HG02938 (cell line): ENCODE data around the gene NFIC.

Experiments used
- ATAC-seq: cut with Tn5 transposase; IDR thresholded peaks from one replicate; pipeline ENCODE4 v1.9.1; 2021; ENCODE audit warnings: mild to moderate bottlenecking, moderate library complexity; ENCODE audit not compliant: unreplicated experiment

NFIC gene

GRCh38 chr19:3481241-3482090 lies 115.1 kb downstream of the NFIC start:
- ATAC-seq, result no peak

DNA sequence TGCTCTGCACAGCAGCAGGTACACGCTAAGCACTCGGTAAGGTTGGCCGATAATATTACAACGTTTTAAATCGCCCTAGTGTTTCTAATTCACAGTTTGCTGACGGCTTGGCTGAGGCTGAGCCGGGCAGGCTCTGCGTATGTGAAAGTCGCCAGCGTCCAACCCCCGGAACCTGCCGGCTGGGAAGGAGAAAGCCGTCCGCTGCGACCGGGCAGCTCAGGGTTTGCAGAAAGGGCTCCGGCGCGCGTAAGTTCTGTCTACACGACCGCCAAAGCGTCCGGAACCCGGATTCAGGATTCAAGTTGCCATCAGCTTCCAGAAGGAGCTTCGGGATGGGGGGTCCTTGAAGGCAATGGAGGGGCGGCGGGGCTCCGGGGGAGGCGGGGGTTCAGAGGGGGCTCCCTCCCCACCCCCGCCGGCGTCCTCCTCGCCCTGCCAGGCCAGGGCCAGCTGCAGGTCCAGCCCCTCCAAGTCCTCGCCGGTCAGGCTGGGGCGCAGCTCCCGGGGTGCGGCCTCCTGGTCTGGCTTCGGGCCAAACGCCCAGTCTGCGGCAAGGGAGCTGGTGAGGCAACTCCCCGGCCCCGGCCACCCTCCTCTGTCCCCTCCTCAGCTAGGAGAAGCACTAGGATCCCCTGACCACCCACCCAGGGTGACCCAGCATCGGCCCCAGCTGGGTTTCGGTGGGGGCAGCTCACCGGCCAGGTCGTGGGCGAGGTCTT lies 116.3 kb downstream of the NFIC start:
- no peak for ATAC-seq

DNA sequence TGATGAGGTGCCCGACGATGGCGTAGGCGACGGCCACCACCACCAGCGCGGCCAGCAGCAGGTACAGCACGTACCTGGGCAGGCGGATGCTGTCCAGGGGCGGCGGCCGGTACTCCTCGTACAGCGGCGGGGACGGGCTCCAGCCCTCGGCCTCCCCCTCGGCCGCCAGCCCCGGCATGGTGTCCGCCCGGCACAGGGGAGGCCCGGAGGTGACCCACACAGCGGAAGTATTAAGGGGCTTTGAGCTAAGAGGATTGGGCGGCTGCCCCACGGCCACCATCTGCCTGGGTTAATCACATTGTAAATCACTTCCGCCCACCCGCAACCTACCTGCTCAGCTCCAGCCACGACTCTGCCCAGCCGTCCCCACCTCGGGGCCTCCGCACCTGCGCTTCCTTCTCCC lies 116.8 kb downstream of the NFIC start, which contains the start of gene SMIM44:
SMIM44 (minus strand) TSS at position 216 of the 403 bp plus-strand sequence; CDS start at position 178, 38 bp downstream.
- ATAC-seq, result no peak

- no peak for ATAC-seq
These were observed 125.2 kb downstream of the NFIC start for GRCh38 chr19:3491396-3492119.

DNA sequence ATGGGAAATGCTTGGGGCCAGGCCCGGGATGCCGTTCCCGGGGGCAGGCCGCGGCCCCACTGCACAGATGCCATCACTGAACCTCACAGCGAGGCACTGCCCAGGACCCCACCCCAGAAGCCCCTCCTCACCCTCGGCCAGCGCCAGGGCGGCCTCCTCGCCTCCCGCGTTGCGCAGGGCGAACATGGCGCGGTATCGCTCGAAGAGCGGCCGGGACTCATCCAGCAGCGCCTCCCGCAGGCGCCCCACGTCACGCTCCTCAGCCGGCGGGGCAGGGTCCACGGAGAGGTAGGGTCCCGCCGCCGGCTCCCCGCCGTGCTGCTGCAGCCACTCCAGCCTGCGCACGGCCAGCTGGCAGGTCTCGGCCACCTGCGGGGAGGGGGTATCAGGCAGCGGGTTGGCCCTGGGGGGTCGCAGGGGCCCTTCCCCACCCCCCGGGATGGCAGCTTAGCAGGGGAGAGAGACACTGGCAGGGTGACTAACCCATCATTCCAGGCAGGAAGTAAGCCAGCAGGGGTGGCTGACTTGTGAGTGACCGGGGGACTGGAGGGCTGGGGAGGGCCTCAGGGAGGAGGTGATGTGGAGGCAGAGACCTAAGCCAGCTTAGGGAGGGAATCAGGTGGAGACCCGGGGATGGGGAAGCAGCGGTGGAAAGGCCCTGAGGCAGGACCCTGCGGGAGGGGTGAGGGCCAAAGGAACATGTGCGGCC lies 125.9 kb downstream of the NFIC start:
- ATAC-seq, result no peak

- ATAC-seq, result no peak
These were observed 126.5 kb downstream of the NFIC start for GRCh38 chr19:3492919-3493318.

- ATAC-seq, result no peak
These were observed 127.3 kb downstream of the NFIC start for GRCh38 chr19:3493651-3494050.

GRCh38 chr19:3494051-3494450 lies 127.7 kb downstream of the NFIC start:
- ATAC-seq, result no peak

DNA sequence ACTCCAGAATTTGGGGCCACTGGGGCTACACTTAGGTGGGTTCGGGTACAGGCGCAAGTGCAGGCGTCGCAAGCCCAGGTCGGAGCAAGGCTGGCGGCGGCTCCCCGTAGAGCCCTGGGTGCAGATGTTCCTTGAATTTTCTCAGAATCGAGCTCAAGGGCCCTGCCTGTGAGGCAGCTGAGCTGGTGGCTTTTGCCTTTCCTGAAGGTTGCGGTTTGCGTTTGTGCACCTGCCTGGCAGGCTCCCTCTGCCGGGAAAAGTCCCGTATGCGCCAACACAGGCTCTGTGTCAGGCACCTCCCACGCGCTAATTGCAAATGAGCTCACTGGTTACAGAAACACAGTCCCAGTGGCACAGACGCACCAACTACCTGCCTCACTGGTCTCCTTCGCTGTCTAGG lies 128.2 kb downstream of the NFIC start:
- ATAC-seq, result no peak

DNA sequence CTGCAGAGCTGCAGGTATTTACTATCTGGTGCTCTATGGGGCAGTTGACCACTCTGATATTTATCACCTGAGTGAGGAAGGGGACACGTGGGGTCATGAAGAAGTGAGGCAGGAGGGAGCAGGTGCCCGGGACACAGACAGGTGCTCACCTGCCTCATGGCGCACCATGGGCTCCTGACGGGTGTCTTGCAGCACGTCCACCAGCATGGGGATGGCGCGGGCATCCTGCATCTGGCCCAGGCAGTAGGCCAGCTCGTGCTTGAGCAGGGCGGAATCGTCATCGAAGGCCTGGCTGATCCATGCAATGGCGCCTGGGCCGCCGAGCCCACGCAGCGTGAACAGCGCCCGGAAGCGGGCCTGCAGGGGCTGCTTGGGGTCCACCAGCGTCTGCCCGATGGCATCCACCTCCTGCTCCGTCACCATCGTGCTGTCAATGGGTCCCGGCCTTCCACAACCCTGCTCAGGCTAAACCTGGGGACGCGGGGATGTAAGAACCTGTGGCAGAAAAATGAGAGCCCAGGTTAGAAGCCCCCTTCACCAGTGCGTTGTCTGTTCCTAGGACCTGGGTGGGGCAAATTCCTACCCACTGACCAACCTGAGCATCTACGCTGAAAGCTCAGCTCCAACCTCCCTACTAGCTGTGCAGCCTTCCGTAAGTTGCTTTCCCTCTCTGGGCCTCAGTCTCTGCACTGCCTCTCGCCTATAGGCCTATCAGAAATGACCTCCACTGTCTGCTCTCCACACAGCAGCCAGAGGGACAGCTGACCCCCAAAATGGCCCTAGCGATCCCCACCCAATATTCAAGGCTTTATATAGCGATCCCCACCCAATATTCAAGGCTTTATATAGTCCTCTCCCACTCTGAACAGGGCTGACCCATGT lies 130.2 kb downstream of the NFIC start:
- no peak for ATAC-seq

DNA sequence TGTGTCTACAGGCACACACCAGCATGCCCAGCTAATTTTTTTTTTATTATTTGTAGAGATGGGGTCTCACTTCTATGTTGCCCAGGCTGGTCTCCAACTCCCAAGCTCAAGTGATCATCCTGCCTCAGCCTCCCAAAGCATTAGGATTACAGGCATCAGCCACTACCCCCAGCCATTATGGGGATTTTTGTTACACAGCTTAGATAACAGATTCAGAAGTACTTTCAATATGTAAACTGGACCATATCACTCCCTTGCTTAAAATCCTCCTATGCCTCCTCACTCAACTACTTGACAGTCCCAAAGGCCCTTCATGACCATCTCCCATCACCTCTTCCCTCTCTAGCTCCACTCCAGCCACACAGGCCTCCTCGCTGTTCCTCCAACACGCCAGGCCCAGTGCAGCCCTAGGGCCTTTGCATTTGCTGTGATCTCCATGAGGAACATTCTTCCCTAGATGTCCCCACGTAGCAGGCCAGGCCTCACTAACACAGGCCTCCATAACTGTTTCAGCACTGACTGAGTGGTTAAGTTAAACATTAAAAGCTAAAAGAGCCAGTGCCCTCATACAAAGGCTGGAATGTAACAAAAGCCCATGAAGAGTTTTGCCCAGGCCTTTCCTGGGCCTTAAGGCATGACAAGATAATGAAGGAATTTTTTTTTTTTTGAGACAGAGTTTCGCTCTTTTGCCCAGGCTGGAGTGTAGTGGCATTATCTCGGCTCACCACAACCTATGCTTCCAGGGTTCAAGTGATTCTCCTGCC lies 131.6 kb downstream of the NFIC start:
- ATAC-seq, result no peak

DNA sequence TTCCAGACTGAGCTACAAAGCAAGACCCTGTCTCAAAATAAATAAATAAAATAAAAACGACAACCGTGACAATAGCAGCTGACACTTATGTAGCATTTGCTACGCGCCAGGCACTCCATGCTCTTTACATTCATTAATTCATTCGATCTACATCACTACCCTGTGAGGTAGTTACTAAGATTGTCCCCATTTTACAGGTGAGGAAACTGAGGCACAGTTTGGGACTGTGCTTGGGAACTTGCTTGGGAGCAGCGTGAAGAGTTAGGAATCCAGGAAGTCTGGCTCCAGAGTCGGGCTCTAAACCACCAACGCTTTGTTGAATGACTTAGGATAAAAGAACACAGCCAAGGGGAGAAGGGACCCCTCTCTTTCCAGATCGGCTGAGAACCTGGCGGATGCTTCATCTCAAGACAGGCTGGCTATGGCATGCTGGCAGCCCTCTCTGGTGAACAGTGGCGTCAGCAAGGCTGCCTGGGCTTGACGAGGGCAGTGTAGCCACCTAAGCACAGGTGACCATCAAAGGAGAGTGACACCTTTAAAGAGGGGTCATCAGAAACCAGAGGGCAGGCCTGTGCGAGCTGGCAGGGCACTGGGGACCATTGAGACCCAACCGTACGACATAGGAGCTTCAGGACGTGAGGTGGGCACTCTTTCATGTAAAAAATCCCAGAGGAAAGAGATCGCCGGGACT lies 133.5 kb downstream of the NFIC start:
- ATAC-seq, result no peak

DNA sequence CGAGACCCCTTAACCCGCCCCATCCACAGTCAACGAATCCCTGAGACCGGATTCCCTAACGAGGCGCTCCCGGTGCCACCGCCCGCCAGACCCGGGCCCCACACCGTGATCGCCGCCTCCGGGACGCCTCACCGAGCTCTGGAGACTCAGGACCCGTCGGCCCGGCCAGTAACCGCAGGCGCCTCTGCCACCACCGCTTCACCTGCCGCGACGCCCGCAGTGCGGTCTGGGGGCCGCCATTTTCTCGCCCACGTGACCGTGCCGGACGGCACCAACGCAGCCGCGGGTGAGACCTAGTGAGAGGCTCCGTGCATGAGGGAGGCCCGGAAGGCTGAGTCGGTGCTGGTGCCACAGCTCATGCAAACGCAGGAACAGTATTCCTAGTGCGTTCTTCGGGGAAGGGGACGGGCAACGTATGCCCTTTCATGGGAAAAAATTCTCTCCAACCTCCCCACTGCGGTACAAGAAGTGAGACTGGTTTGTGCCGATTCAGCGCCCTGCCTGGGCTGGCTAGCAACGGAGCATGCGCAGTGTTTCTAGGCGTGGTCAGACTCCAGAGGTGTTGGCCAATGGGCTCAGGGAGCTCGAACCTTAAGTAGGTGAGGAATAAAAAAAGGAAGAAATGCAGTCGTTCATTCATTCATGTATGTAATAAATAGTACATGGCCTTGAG lies 134.2 kb downstream of the NFIC start, which contains the start of gene DOHH:
DOHH (minus strand) TSS at position 246 of the 673 bp plus-strand sequence. CDS start 3,860 bp downstream, outside the sequence.
- peak; percentile 74 for ATAC-seq

- no peak for ATAC-seq
These were observed 135.4 kb downstream of the NFIC start for GRCh38 chr19:3501780-3502179.

DNA sequence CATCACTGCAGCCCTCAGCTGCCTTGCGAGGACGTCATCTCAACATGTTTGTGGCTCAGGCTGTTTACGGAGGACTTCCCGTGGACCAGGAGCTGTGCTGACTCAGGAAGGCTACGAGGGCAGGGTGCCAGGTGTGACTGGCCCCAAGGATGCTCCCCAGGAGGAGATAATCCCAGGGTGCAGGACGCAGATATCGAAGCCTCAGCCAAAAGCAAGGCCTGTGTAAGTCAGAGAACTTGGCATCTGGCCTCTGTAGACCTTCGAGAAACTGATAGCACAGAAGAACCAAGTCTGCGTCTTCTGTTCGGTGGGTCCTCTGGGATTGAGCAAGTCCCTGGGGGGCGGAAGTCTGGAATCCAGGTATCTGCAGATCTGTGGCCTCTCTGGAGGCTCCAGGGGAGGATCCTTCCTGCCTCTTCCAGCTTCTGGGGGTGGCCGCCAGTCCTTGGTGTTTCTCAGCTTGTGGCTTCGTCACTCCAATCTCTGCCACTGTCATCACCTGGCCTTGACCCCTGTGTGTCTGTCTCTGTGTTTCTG lies 136.7 kb downstream of the NFIC start:
- ATAC-seq, result no peak

GRCh38 chr19:3504735-3505134 lies 138.4 kb downstream of the NFIC start:
- ATAC-seq, result no peak

DNA sequence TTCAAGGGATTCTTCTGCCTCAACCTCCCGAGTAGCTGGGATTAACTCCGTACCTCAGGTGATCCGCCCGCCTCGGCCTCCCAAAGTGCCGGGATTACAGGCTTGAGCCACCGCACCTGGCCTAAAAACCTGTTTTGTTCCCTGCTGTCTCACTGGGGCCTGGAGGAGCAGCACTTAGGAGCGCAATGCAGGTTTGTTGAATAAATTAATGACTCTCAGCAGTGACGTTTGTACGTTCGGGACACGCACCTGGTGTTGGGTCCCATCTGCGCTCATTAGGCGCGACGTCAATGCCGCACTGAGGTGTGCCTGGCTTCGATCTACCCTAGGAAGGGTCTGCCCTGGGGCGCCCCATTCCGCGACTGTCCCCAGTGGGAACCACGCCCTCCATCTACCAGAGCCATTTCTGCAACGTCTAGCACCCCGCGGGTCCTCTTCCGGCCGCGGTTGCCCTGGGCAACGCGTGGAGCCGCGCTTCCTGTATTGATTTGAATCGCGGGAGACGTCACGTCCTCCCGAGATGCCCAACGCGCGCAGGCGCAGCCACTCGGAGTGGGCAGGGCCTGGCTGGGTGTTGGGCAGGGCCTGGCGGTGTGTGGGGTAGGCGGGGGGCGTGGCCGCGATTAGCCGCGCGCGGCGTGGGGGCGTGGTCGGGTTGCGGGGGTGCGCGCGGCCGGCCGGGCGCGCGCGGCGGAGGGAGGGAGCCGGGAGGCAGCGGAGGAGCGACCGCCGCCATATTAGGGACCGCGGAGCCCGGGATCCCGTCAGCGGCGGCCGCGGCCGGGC lies 139.4 kb downstream of the NFIC start, which contains the start of gene FZR1:
FZR1 (plus strand) TSS at position 714 of the 786 bp plus-strand sequence. CDS start 16,679 bp downstream, outside the sequence.
- ATAC-seq, result peak; percentile 79
